ENCODE results near the gene RFC4. TPM values are rescaled to one million over a fixed set of nuclear protein-coding genes. Genes with fewer than 3 reads are reported as not detected.

The RFC4 gene
- total and polyA plus RNA-seq, 9 of the 15 experiments (the other 6 are each of a cell fraction or from before 2014, with no cell fraction given), result 105 to 227 (median 180) TPM

- TF ChIP-seq HBP1 (CRISPR knock-in tag; IDR thresholded peaks at IDR 0.05) (0 out of 2 replicates have a peak, but pooled peaks have one; percentile 65), ZFP1 (CRISPR knock-in tag; IDR thresholded peaks at IDR 0.05) (no peak), ZNF512 (tag; IDR thresholded peaks at IDR 0.05) (no peak), SAFB2 (IDR thresholded peaks at IDR 0.05; ENCODE audit: borderline replicate concordance, low read depth, low read length, severe bottlenecking) (no peak), STAG1 (CRISPR knock-in tag; IDR thresholded peaks at IDR 0.05; ENCODE audit: borderline replicate concordance) (no peak), NFIC (IDR thresholded peaks at IDR 0.05) (no peak), C11orf30 (IDR thresholded peaks at IDR 0.05; ENCODE audit: low read depth) (no peak), ZNF239 (CRISPR knock-in tag; IDR thresholded peaks at IDR 0.05) (no peak), ASH1L (IDR thresholded peaks at IDR 0.05; ENCODE audit: borderline replicate concordance, low read depth, partially characterized antibody) (no peak), ERF (CRISPR knock-in tag; IDR thresholded peaks at IDR 0.05) (peak; percentile 73), XRCC3 (IDR thresholded peaks at IDR 0.05) (no peak), CLOCK (CRISPR knock-in tag; IDR thresholded peaks at IDR 0.05; ENCODE audit: borderline replicate concordance) (no peak), ZNF23 (CRISPR knock-in tag; IDR thresholded peaks at IDR 0.05) (no peak), UBTF (IDR thresholded peaks at IDR 0.05; ENCODE audit: borderline replicate concordance in 1 of 2, low read depth in 2 of 2, low read length in 2 of 2) (no peak), RBM34 (IDR thresholded peaks at IDR 0.05; ENCODE audit: borderline replicate concordance, insufficient read depth, low read length) (no peak), ZNF384 (IDR thresholded peaks at IDR 0.05; ENCODE audit: low read depth, low read length) (no peak), EWSR1 (IDR thresholded peaks at IDR 0.05; ENCODE audit: borderline replicate concordance, low read depth, partially characterized antibody) (no peak)
Observed at GRCh38 chr3:186783731-186784515, 22.4 kb downstream of the RFC4 start (continued).

All from K562 (cell line).